ENCODE measurements around the gene CLOCK.

DNA sequence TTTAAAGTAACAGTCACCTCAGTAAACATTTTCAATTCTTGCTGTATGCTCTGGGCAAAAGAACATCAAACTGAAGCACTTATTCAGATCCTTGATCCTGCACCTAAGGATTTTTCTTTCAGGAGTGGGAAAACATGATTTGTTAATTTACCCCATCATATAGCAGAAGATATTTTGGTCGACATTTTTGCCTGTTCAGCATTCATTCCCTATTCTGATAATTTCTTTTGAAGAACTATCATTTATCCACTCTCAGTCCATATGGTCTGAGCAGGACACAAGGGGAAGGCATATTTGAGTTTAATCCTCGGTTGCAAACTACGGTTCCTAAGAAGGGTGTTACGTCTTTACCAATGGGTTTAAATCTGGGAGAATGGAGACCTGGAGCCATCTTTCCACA is 1.2 kb upstream of the CLOCK start:
- no peak for TF ChIP-seq POLR2AphosphoS5 (IDR thresholded peaks at IDR 0.05; ENCODE audit: low read depth, low read length)
- no peak for TF ChIP-seq POLR2A (IDR thresholded peaks at IDR 0.05; ENCODE audit: low read depth, low read length)
- TF ChIP-seq TAF1 (IDR thresholded peaks at IDR 0.05; ENCODE audit: low read depth, low read length) = no peak
- no peak for TF ChIP-seq SPI1 (IDR thresholded peaks at IDR 0.05; ENCODE audit: low read depth, low read length)
- TF ChIP-seq POU2F2 (IDR thresholded peaks at IDR 0.05; ENCODE audit: low read depth, low read length) = no peak

All from GM12891 (cell line).